HG03575 (cell line): Measurements from ENCODE around the gene IFITM1.
"Not testable (repeated sequence)": the region's sequence is repeated elsewhere in the genome, so short reads cannot be mapped to it uniquely, and the experiment has no call there.

Experiments used
- ATAC-seq: cut with Tn5 transposase; IDR thresholded peaks from one replicate; pipeline ENCODE4 v1.9.1; 2021; ENCODE audit not compliant: unreplicated experiment, insufficient number of reproducible peaks, low FRiP score; ENCODE audit errors: extremely low read depth

Gene IFITM1

GRCh38 chr11:281486-282161 lies 32.2 kb upstream of the IFITM1 start:
- ATAC-seq, result no peak

GRCh38 chr11:282171-282570 lies 31.7 kb upstream of the IFITM1 start:
- no peak for ATAC-seq

- no peak for ATAC-seq
These were observed 31.0 kb upstream of the IFITM1 start for GRCh38 chr11:282630-283360.

GRCh38 chr11:283405-284104 lies 30.3 kb upstream of the IFITM1 start:
- ATAC-seq, result no peak

- ATAC-seq, result no peak
These were observed 29.5 kb upstream of the IFITM1 start for GRCh38 chr11:284105-285020.

GRCh38 chr11:285021-285893 lies 28.6 kb upstream of the IFITM1 start:
- no peak for ATAC-seq

GRCh38 chr11:285894-286220 lies 28.0 kb upstream of the IFITM1 start:
- ATAC-seq, result no peak

- not testable (repeated sequence) for ATAC-seq
These were observed 26.6 kb upstream of the IFITM1 start for GRCh38 chr11:286977-287820.

GRCh38 chr11:287821-288477 lies 25.9 kb upstream of the IFITM1 start:
- no peak for ATAC-seq

- ATAC-seq, result no peak
These were observed 25.1 kb upstream of the IFITM1 start, which contains the start of gene PGGHG for GRCh38 chr11:288478-289397. Gene PGGHG, plus strand, starts transcription at chr11:289126. Its CDS starts 691 bp downstream, at chr11:289817.

- ATAC-seq, result no peak
These were observed 24.5 kb upstream of the IFITM1 start for GRCh38 chr11:289398-289711.

GRCh38 chr11:289712-290620 lies 23.9 kb upstream of the IFITM1 start:
- ATAC-seq, result no peak

- no peak for ATAC-seq
These were observed 23.1 kb upstream of the IFITM1 start for GRCh38 chr11:290621-291231.

- no peak for ATAC-seq
These were observed 22.3 kb upstream of the IFITM1 start for GRCh38 chr11:291281-292210.
